RWPE1 (cell line): Measurements from ENCODE around the gene OR6K3.

Experiments used
- CTCF ChIA-PET: fragments of 350-600 bp; sonication (Branson Sonifier 250); formaldehyde crosslinking; extraction: SDS; loops from one replicate; lab custom pipeline; 2021; lab: Yijun Ruan, JAX
- POLR2A ChIA-PET: fragments of 400-600 bp; formaldehyde crosslinking; extraction: SDS; loops from one replicate; lab custom pipeline; 2020; ENCODE audit warnings: antibody characterized with exemption; ENCODE audit not compliant: low non-redundant PET; lab: Yijun Ruan, JAX
- DNase-seq: peaks from one replicate; pipeline ENCODE4 v3.0.0; 2012; ENCODE audit warnings: low spot score
- H3K27ac ChIP-seq: fragments of 450-650 bp; 2 replicates; pipeline ENCODE4 v1.5.1; 2017
- CTCF ChIP-seq: fragments of 450-650 bp; conservative IDR thresholded peaks from 2 replicates; pipeline ENCODE4 v1.5.1; 2017; ENCODE audit warnings: low read depth, mild to moderate bottlenecking

Gene OR6K3

GRCh38 chr1:158730453-158730852 lies 9.9 kb upstream of the OR6K3 start:
- CTCF ChIA-PET: no interaction called here
- no peak for TF ChIP-seq CTCF
- no peak for DNase-seq
- no peak overlapping the region for H3K27ac ChIP-seq
- POLR2A ChIA-PET: no interaction called here

GRCh38 chr1:158728510-158729225 lies 8.1 kb upstream of the OR6K3 start:
- H3K27ac ChIP-seq: no peak overlapping the region
- POLR2A ChIA-PET: no interaction called here
- TF ChIP-seq CTCF: no peak
- CTCF ChIA-PET: no interaction called here
- DNase-seq: no peak

- no peak for TF ChIP-seq CTCF
- POLR2A ChIA-PET: no interaction called here
- DNase-seq: no peak
- CTCF ChIA-PET: no interaction called here
- H3K27ac ChIP-seq: no peak overlapping the region
Observed at GRCh38 chr1:158724442-158724841, 3.9 kb upstream of the OR6K3 start.

GRCh38 chr1:158719664-158720063 lies 856 bp downstream of the OR6K3 start:
- no peak for DNase-seq
- ChIA-PET POLR2A (no interaction called here), CTCF (no interaction called here)
- H3K27ac ChIP-seq: no peak overlapping the region
- no peak for TF ChIP-seq CTCF

GRCh38 chr1:158717344-158717743 lies 3.2 kb downstream of the OR6K3 start:
- peak; percentile 1 for DNase-seq
- ChIA-PET CTCF (no interaction called here), POLR2A (no interaction called here)
- H3K27ac ChIP-seq: no peak overlapping the region
- no peak for TF ChIP-seq CTCF

GRCh38 chr1:158716335-158716734 lies 4.2 kb downstream of the OR6K3 start:
- H3K27ac ChIP-seq: no peak overlapping the region
- ChIA-PET CTCF (no interaction called here), POLR2A (no interaction called here)
- no peak for DNase-seq
- no peak for TF ChIP-seq CTCF
